Natural killer cell (primary cell): ENCODE measurements around the gene YJEFN3. TPM values are rescaled to one million over a fixed set of nuclear protein-coding genes. Genes with fewer than 3 reads are reported as not detected.

Experiments
- ATAC-seq, 3 donors: fragments of 150-1000 bp in 2 of 3; fragments of 200-7000 bp in 1 of 3; cut with Tn5 transposase; 1 replicate in 1 of 3; 2 replicates in 2 of 3; pipeline ENCODE4 v1.10.0; 2021; ENCODE audit warnings: mild to moderate bottlenecking in 2 of 3, moderate library complexity in 2 of 3
- DNase-seq, 2 donors: peaks; one replicate each; pipeline versions ENCODE4 v3.0.0 to v3.0.0-alpha.2; 2013 to 2021; ENCODE audit warnings: mixed read lengths in 1 of 2
- H3K27ac ChIP-seq: one replicate; pipeline ENCODE4 v1.5.1; 2013; ENCODE audit warnings: mild to moderate bottlenecking, low read length
- H3K27me3 ChIP-seq: one replicate; pipeline ENCODE4 v1.6.1; 2013; ENCODE audit warnings: low read length; ENCODE audit not compliant: control insufficient read depth, insufficient read depth
- H3K36me3 ChIP-seq: one replicate; pipeline ENCODE4 v1.6.1; 2013; ENCODE audit warnings: low read length; ENCODE audit not compliant: control insufficient read depth, insufficient read depth
- H3K4me1 ChIP-seq: one replicate; pipeline ENCODE4 v1.6.1; 2013; ENCODE audit warnings: low read length; ENCODE audit not compliant: control insufficient read depth, insufficient read depth
- H3K4me3 ChIP-seq: one replicate; pipeline ENCODE4 v1.5.1; 2013; ENCODE audit warnings: low read length
- H3K9me3 ChIP-seq: one replicate; pipeline ENCODE4 v1.6.1; 2013; ENCODE audit warnings: low read length; ENCODE audit not compliant: control insufficient read depth, insufficient read depth
- H3K27ac Mint-ChIP-seq, 2 donors: one replicate each; pipeline ENCODE4 v1.8.0; 2022; ENCODE audit warnings: mild to moderate bottlenecking in 2 of 2, mixed read lengths in 2 of 2, moderate library complexity in 1 of 2
- H3K27me3 Mint-ChIP-seq, 2 donors: one replicate each; pipeline ENCODE4 v1.8.0; 2022; ENCODE audit warnings: low read depth in 2 of 2, mixed read lengths in 2 of 2
- H3K36me3 Mint-ChIP-seq: one replicate; pipeline ENCODE4 v1.8.0; 2022; ENCODE audit warnings: mixed read lengths
- H3K4me1 Mint-ChIP-seq, 2 donors: one replicate each; pipeline ENCODE4 v1.8.0; 2022; ENCODE audit warnings: mixed read lengths in 2 of 2
- H3K4me3 Mint-ChIP-seq: one replicate; pipeline ENCODE4 v1.8.0; 2022; ENCODE audit warnings: mild to moderate bottlenecking, moderate library complexity, mixed read lengths
- H3K9me3 Mint-ChIP-seq, 2 donors: one replicate each; pipeline ENCODE4 v1.8.0; 2022; ENCODE audit warnings: mixed read lengths in 2 of 2
- CTCF ChIP-seq: fragments of 200-600 bp; IDR thresholded peaks from one replicate; pipeline ENCODE4 v1.8.0; 2022; ENCODE audit warnings: antibody characterized with exemption
- WGBS: methylation state at CpG from one replicate; pipeline ENCODE4 v1.1.7; 2013; ENCODE audit warnings: missing lambda C conversion rate; ENCODE audit not compliant: insufficient coverage; 5-methylcytosine and 5-hydroxymethylcytosine counted together
- intact Hi-C: fragments of 100-400 bp; cut with micrococcal nuclease; formaldehyde crosslinking; loops from one replicate; pipeline ENCODE4 v1.14.2; 2022
- total RNA-seq, 4 donors: library from RNA; stranded (reverse); fragments of 120-200 nt in 1 of 4; gene quantifications; one replicate each; pipeline versions ENCODE4 v1.2.3 to v1.2.4, GENCODE V29; 2013 to 2022

The YJEFN3 gene
- total RNA-seq, 3 donors from 2014 or later (not counting 1 experiment from before 2014, with no cell fraction given), result 4.0 to 6.0 (median 4.3) TPM

GRCh38 chr19:19575411-19575810 lies 46.7 kb downstream of the YJEFN3 start:
- Mint-ChIP-seq H3K27ac (no peak overlapping the region), H3K36me3 (no peaks in the 10 kb centered on the region), H3K4me3 (no peak overlapping the region), H3K27me3 (no peaks in the 10 kb centered on the region), H3K9me3 (no peaks in the 10 kb centered on the region), H3K4me1 (peaks cover 0 to 5% of the 10 kb centered on the region in 2 donors)
- no peak for TF ChIP-seq CTCF
- H3K27me3 ChIP-seq, result no peaks in the 10 kb centered on the region
- 93% methylated on average over 6 of the region's 6 CpGs for WGBS
- DNase-seq (no peak), ATAC-seq (no peak)
- intact Hi-C loops, result no loop called here
- H3K9me3 ChIP-seq, result no peaks in the 10 kb centered on the region
- H3K4me1 ChIP-seq, result no peaks in the 10 kb centered on the region
- no peak overlapping the region for H3K27ac ChIP-seq
- no peaks in the 10 kb centered on the region for H3K36me3 ChIP-seq
- no peak overlapping the region for H3K4me3 ChIP-seq

GRCh38 chr19:19578252-19578651 lies 49.5 kb downstream of the YJEFN3 start:
- Mint-ChIP-seq H3K36me3 (no peaks in the 10 kb centered on the region), H3K27me3 (no peaks in the 10 kb centered on the region), H3K4me3 (no peak overlapping the region), H3K4me1 (peaks cover 5 to 15% of the 10 kb centered on the region in 2 donors), H3K9me3 (no peaks in the 10 kb centered on the region), H3K27ac (no peak overlapping the region)
- ATAC-seq, result no peak
- Histone ChIP-seq H3K27ac (no peak overlapping the region), H3K27me3 (no peaks in the 10 kb centered on the region), H3K4me3 (no peak overlapping the region), H3K36me3 (no peaks in the 10 kb centered on the region), H3K9me3 (no peaks in the 10 kb centered on the region), H3K4me1 (no peaks in the 10 kb centered on the region)
- 99% methylated on average over 6 of the region's 6 CpGs for WGBS
- intact Hi-C loops, result no loop called here
- DNase-seq, result no peak
- TF ChIP-seq CTCF, result no peak

GRCh38 chr19:19579533-19580361 lies 51.0 kb downstream of the YJEFN3 start:
- Mint-ChIP-seq H3K9me3 (no peaks in the 10 kb centered on the region), H3K27ac (peak overlapping the region in 1 of 2 donors; percentile 62), H3K4me1 (peaks cover 5 to 15% of the 10 kb centered on the region in 2 donors), H3K4me3 (no peak overlapping the region), H3K36me3 (no peaks in the 10 kb centered on the region), H3K27me3 (no peaks in the 10 kb centered on the region)
- Histone ChIP-seq H3K4me1 (no peaks in the 10 kb centered on the region), H3K4me3 (no peak overlapping the region), H3K36me3 (no peaks in the 10 kb centered on the region), H3K9me3 (no peaks in the 10 kb centered on the region), H3K27ac (no peak overlapping the region), H3K27me3 (no peaks in the 10 kb centered on the region)
- no peak for TF ChIP-seq CTCF
- no peak for DNase-seq
- ATAC-seq, result no peak
- intact Hi-C loops, result no loop called here
- WGBS, result 96% methylated on average over 25 of the region's 25 CpGs
